Ecto neural progenitor cell (in vitro differentiated cells): Measurements from ENCODE around the gene ARHGAP9.

Experiments
- DNase-seq: peaks from one replicate; pipeline ENCODE4 v3.0.0-alpha.2; 2018; ENCODE audit warnings: low spot score

ARHGAP9 gene

GRCh38 chr12:57491393-57492280 lies 12.0 kb upstream of the ARHGAP9 start:
- no peak for DNase-seq

GRCh38 chr12:57490126-57490525 lies 10.5 kb upstream of the ARHGAP9 start:
- no peak for DNase-seq

GRCh38 chr12:57489157-57489641 lies 9.5 kb upstream of the ARHGAP9 start:
- DNase-seq: no peak

- no peak for DNase-seq
Measured at GRCh38 chr12:57488402-57489156, 8.9 kb upstream of the ARHGAP9 start.

GRCh38 chr12:57487597-57488401 lies 8.1 kb upstream of the ARHGAP9 start, which contains the start of gene MARS1:
MARS1 (plus strand) TSS chr12:57488068; CDS start chr12:57488091, 23 bp downstream.
- peak; percentile 96 for DNase-seq

GRCh38 chr12:57487055-57487596 lies 7.5 kb upstream of the ARHGAP9 start:
- no peak for DNase-seq

GRCh38 chr12:57485695-57486094 lies 6.0 kb upstream of the ARHGAP9 start:
- DNase-seq: no peak

GRCh38 chr12:57483466-57483865 lies 3.8 kb upstream of the ARHGAP9 start:
- no peak for DNase-seq

GRCh38 chr12:57481671-57482070 lies 2.0 kb upstream of the ARHGAP9 start:
- no peak for DNase-seq

GRCh38 chr12:57479043-57479375 lies 657 bp downstream of the ARHGAP9 start:
- no peak for DNase-seq

GRCh38 chr12:57477710-57478681 lies 1.7 kb downstream of the ARHGAP9 start:
- no peak for DNase-seq

GRCh38 chr12:57476993-57477709 lies 2.5 kb downstream of the ARHGAP9 start:
- no peak for DNase-seq

GRCh38 chr12:57476162-57476992 lies 3.3 kb downstream of the ARHGAP9 start:
- no peak for DNase-seq

GRCh38 chr12:57475271-57476161 lies 4.2 kb downstream of the ARHGAP9 start:
- peak; percentile 71 for DNase-seq

- DNase-seq: no peak
Measured at GRCh38 chr12:57474862-57475261, 4.8 kb downstream of the ARHGAP9 start.

- no peak for DNase-seq
Measured at GRCh38 chr12:57474430-57474829, 5.2 kb downstream of the ARHGAP9 start.

- DNase-seq: no peak
Measured at GRCh38 chr12:57473886-57474285, 5.8 kb downstream of the ARHGAP9 start.

- no peak for DNase-seq
Measured at GRCh38 chr12:57473392-57473791, 6.3 kb downstream of the ARHGAP9 start.
